ENCODE measurements around the gene KLRC1. TPM values are rescaled to one million over a fixed set of nuclear protein-coding genes. Genes with fewer than 3 reads are reported as not detected.
"Not testable (repeated sequence)": the region's sequence is repeated elsewhere in the genome, so short reads cannot be mapped to it uniquely, and the experiment has no call there.

KLRC1 gene
- total RNA-seq, 1 donor from 2014 or later: 0.72 TPM

- DNase-seq: not testable (repeated sequence)
These were observed 32.8 kb downstream of the KLRC1 start, which contains the start of gene KLRC3 for GRCh38 chr12:10420334-10420733. TSS of gene KLRC3 (minus strand) at chr12:10420595. CDS start at chr12:10420550, 45 bp downstream.

- DNase-seq: no peak
These were observed 43.8 kb downstream of the KLRC1 start, which contains the start of gene KLRC4 for GRCh38 chr12:10409392-10409791. TSS of gene KLRC4 (minus strand) at chr12:10409757. CDS start at chr12:10409575, 182 bp downstream.

- no peak for DNase-seq
These were observed 44.3 kb downstream of the KLRC1 start for GRCh38 chr12:10408842-10409241.

- DNase-seq: no peak
These were observed 46.5 kb downstream of the KLRC1 start for GRCh38 chr12:10406725-10407124.

- DNase-seq: no peak
These were observed 47.9 kb downstream of the KLRC1 start for GRCh38 chr12:10405294-10405693.

- DNase-seq: no peak
These were observed 48.4 kb downstream of the KLRC1 start for GRCh38 chr12:10404798-10405197.

DNA sequence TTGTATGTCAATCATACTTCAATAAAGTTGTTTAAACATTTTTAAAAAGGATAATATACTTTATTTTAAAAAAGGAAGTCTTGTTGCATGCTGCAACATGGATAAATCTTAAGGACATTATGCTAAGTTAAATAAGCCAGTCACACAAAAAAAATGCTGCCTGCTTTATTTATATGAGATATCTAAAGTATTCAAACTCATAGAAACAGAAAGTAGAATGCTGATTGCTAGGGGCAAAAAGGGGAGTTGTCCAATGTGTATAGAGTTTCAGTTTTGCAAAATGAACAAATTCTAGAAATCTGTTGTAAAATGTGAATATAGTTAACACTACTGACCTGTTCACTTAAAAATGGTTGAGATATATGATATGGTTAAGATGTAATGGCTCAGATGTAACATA, 52.3 kb downstream of the KLRC1 start:
- no peak for DNase-seq

- DNase-seq: no peak
These were observed 55.0 kb downstream of the KLRC1 start for GRCh38 chr12:10398168-10398567.

GRCh38 chr12:10397296-10397695, 55.9 kb downstream of the KLRC1 start:
- no peak for DNase-seq

DNA sequence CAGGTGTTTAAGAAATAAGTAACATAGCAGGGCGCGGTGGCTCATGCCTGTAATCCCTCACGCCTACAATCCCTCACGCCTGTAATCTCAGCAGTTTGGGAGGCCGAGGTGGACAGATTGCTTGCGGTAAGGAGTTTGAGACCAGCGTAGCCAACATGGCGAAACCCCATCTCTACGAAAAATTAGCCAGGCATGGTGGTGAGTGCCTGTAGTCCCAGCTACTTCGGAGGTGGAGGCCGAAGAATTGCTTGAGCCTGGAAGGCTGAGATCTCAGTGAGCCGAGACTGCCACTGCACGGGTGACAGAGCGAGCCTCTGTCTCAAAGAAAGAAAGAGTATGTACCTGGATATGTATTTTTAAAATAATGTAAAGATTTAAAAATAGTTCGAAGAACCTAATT, 57.0 kb downstream of the KLRC1 start:
- not testable (repeated sequence) for DNase-seq

Other genes with a start within 250 kb of the KLRC1 start
- gene GABARAPL1, start 240.5 kb downstream of the KLRC1 start, total RNA-seq: 76.4 TPM
- 0.31 TPM for gene KLRD1, start 145.5 kb downstream of the KLRC1 start, total RNA-seq
- gene KLRK1, start 63.3 kb downstream of the KLRC1 start, total RNA-seq: 1.7 TPM
- gene KLRC4, start 43.6 kb downstream of the KLRC1 start, total RNA-seq: not detected
- 0.41 TPM for gene KLRC3, start 32.8 kb downstream of the KLRC1 start, total RNA-seq
- not detected for gene KLRC2, start 17.4 kb downstream of the KLRC1 start, total RNA-seq
- 1.2 TPM for gene EIF2S3B, start 52.5 kb upstream of the KLRC1 start, total RNA-seq
- 25.5 TPM for gene MAGOHB, start 160.2 kb upstream of the KLRC1 start, total RNA-seq
- gene STYK1, start 220.7 kb upstream of the KLRC1 start, total RNA-seq: 1.7 TPM